Right renal cortex interstitium (tissue), 3 donors: ENCODE measurements around the gene NMNAT1. TPM values are rescaled to one million over a fixed set of nuclear protein-coding genes. Genes with fewer than 3 reads are reported as not detected.
A peak's percentile ranks its signal among the peaks of the same experiment; 100 is the strongest.
"Not testable (repeated sequence)": the region's sequence is repeated elsewhere in the genome, so short reads cannot be mapped to it uniquely, and the experiment has no call there.

ENCODE experiments used
- DNase-seq, 3 donors: peaks; one replicate each; pipeline ENCODE4 v3.0.0-alpha.2; 2013; ENCODE audit warnings: low read depth in 3 of 3, low spot score in 2 of 3
- polyA plus RNA-seq, 3 donors: library from polyadenylated mRNA; unstranded; fragments of 120-200 nt; gene quantifications; one replicate each; pipeline ENCODE4 v1.2.1, GENCODE V29; 2013; ENCODE audit not compliant: insufficient read length in 3 of 3

NMNAT1 gene
- polyA plus RNA-seq, result 10 to 100 TPM; 23.0 to 24.0 (median 23.0) TPM

DNA sequence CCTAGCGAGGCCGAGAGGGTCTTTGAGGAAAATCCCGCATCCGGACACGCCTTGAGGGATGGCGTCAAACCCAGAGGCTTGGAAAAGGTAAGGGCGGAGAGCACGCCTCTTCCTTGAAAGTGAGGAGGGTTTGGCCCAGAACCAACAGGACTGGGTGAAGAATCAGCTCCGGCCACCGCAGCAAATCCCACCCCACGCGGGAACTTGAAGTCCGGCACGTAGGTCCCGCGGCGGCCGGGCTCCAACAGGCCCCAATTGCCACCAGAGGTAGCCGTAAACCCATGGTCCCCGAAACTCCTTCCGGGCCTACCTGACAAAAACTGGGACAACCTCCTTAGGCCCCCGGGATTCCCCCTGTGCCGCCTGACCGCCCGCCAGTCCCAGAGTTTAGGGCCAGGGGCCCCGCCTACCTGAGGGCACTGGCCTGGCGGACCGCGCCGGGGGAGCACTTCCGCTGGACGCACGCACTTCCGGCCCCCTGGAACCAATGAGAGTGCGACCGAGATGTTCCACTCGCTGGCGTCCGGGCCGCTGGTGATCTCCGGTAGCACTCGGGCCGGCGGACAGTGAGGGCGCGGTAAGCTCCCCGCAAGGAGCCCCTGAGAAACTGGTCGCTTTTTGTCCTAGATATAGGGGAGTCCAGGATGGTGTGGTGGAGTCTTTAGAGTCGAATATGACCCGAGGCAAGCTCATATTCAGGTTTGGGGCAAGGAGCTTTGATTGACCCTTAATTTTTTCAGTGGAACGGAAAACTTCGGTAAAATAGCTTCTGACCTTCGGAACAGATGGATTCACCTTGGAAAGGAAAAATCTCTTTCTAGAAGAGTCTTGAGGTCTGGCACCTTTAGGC, at the start of gene NMNAT1, which contains the start of gene LZIC:
Gene NMNAT1, plus strand, starts transcription at position 537 of the 850 bp plus-strand sequence. CDS start 28,599 bp downstream, outside the sequence.
Gene LZIC, minus strand, starts transcription at position 453 of the 850 bp plus-strand sequence. CDS start 6,772 bp downstream, outside the sequence.
- peak; percentile 67 to 86 (median 77) for DNase-seq

DNA sequence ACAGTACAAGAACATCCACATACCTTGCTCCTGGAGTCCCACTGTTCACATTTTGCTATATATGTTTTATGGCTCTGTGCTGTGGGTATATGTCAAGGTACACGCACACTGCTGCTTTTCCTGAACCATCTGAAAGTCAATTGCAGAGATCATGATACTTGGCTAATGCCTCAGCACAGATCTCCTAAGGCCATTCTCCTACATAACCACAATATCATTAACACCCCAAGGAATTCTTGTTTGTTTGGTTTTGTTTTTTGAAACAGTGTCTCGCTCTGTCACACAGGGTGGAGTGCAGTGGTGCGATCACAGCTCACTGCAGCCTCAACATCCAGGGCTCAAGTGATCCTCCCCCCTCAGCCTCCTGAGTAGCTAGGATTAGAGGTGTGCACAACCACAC, 49.2 kb upstream of the NMNAT1 start:
- DNase-seq, result no peak

DNA sequence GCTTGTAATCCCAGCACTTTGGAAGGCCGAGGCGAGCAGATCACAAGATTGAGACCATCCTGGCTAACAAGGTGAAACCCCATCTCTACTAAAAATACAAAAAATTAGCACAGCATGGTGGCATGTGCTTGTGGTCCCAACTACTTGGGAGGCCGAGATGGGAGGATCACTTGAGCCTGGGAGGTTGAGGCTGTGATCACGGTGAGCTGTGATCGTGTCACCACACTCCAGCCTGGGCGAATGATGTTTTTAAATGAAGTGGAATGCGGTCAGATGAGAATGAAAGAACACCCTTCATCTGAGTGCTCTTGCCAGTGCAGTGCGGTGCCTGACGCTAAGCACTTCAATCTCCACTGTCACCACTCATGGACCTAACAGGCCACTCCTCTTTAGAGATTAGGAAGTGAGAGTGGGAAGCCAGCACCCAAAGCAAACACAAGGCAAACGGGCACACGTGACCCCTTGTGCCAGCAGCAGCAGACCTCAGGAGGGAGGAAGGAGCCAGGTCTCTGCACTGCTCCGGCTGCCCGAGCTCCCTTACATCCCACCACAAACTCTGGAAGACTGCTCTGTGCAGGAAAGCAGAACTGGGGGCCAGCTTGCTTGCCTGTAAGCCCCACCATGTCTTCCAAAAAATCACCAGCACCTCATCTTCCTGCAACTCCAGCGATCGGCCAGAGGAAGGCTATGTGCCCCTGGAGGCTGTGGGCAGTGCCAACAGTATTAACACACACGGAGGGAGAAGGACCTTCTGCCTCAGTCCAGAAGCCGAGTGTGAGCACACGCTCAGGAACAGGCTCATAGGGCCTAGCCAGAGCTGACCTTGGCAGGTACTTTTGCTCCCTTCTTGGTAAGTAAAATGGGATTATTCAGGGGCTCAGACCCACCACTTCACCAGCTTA, 42.9 kb upstream of the NMNAT1 start:
- no peak for DNase-seq

DNA sequence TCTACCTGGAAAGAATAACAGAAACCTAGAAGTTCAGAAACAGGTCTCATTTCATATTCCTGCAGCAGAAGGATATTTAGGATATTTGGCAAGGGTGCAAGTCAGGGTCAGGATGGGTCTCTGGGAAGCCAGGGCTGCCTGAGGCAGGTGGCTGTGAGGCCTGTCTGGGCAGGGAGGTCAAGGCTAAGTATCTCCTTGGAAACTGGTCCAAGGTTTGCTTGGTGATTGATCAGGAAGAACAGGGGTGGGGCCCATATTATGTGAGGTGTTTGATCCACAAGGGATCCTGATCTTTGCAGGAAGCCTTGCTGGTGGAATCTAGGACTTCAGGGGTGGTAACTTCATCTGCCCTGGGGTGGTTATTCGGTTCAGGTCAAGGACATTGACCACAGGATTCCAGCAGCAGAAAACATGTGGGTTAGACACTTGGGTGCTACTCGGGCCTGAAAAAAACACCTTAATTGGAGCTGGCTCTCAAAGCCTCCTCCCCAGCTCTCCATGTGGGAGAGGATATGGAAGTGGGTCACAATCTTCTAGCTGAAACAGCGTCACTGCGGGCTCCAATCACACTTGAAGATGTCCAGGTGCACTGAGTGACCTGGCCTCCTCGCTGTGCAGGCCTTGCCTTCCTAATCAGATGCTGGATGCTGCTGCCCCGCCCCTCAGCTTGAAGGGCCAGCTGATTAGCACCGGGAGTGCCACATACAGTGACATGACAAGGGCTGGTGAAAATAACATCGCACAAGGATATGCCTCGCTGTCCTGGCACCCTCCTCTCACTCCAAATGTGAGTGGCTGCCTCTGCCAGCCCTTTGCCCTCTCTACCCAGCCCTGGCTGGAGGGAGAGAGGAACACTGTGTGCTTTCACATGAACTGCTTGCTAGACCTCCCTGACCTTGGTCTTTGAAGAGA, 41.9 kb upstream of the NMNAT1 start:
- no peak for DNase-seq

DNA sequence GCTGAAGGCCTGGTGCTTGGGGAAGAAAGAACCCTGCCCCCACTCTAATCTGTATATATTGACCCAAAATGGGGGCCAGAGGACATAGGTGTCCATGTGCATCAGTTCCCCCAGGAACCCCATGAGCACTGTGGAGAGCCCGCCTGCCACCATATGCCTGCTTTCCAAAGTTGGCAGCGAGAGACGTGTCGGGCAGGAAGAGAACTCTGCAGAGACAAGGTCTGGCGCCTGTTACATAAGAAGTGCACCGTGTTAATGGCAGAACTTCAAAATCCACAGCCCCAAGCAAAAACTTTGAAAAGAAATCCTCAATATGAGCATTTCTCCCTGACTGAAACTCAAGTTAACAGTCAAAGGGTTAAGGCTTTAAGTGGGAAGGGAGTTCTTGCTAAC, 41.2 kb upstream of the NMNAT1 start:
- no peak for DNase-seq

DNA sequence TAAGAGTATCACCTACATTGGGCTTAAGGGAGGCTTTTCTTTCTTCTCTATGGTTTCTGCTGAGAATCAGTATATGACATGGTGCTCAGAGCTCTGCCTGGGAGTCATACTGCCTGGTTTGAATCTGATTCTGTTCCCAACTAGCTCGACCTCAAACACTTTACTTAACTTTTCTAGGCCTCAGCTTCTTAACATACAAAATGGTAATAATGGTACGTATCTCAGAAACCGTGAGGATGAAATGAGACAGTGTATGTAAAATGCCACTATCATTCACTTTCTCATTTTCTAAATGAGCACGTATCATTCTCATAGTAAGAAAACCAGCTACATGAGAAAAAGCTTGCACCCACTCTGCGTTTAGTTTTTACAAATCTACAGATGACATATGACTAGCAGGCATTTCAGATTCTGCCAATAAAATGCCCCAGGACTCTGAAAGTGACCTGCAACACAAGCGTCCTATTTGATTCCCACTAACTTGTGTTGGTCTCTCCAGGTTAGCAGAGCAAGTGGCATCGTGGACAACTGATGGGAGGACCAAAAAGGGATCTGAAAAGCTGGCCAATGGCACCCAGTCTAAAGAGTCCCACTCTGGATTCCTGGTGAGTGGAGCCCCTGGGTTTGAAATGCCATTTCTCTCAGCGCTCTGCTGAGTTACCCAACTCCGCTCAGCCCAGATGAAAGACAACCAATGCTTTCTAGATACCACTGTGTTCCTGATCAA, 39.3 kb upstream of the NMNAT1 start:
- DNase-seq, result no peak

DNA sequence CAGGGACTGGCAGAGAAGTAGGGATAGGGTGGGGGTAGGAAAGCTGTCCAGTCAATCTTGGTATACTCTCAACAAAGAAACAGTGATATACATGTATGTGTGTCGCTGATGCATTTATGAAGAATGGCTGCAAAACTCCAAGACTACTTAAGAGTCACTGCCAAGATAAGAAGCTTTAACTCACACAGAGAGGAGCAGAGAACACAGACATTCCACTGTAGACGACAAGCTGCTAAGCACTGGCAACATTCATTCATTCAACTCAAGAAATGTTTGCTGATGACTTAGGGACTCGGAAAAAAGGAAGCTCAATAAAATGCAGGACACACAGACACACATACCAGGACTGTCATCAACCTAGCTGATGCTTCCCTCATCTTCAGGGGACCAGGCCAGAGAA, 38.7 kb upstream of the NMNAT1 start:
- no peak for DNase-seq

DNA sequence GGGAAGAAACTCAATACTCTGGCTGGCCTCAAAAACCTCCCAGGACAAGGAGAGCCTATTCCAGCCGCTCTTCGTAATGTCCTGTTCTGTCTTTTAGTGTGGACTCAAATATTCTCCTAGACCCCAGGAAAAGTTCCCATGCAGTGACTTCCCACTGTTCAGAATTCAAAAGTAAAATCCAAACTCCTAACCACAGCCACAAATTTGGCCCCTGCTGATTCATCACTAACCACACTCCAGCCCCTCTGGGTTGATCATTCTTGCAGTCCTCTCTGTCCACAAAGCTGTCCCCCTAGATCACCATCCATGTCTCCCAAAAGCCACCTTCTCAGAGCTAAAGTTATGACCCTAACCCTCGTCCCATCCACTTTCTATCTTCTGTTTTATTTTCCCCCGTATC, 38.3 kb upstream of the NMNAT1 start:
- no peak for DNase-seq

DNA sequence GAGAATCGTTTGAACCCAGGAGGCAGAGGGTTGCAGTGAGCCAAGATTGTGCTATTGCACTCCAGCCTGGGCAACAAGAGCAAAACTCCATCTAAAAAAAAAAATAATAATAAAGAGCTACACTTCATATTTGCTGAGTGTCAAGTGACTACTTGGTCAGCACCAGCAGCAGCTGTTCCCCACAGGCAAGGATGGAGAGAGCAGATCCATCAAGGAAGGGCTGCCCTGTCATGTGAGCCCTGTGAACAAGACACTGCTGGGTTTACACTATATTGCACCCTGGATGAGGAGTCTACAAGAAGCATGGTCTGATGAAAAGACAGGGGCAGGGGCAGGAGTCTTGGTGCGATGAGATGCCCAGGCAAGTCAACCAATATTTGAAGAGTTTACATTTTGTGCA, 36.8 kb upstream of the NMNAT1 start:
- DNase-seq, result no peak

DNA sequence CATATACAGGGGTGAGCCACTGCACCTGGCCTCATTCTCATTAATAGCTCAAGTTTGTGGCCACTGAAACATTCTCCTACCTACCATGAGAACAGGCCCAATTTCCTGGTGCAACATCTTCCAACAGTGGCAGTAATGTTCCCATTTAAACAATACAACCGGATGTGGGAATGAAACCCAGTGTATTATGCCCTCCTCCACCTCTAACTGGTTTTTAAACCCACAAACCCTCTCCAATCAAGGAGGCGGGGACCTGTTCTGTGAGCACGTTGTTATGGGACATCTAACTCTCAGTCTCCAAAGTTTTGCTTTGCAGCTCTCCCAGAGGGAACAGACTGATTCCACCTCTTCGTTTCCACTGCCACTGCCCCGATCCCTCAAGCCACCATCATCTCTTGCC, 35.8 kb upstream of the NMNAT1 start:
- DNase-seq, result no peak

DNA sequence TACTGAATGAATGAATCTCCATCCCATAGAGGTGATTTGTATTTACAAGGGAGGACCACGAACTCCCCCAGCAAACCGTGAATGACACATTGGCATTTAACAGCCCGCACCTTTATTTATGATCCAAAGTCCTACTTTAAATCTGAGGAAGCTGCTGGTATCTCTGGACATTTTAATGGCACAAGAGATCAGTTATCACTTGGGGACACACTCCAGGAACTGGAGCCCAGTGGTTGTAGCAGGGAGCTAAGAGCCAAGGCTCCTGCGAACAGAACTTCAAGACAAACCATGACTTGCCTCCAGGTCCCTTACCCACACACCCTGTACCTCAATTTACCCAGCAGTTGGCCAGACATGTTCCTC, 34.4 kb upstream of the NMNAT1 start:
- no peak for DNase-seq

DNA sequence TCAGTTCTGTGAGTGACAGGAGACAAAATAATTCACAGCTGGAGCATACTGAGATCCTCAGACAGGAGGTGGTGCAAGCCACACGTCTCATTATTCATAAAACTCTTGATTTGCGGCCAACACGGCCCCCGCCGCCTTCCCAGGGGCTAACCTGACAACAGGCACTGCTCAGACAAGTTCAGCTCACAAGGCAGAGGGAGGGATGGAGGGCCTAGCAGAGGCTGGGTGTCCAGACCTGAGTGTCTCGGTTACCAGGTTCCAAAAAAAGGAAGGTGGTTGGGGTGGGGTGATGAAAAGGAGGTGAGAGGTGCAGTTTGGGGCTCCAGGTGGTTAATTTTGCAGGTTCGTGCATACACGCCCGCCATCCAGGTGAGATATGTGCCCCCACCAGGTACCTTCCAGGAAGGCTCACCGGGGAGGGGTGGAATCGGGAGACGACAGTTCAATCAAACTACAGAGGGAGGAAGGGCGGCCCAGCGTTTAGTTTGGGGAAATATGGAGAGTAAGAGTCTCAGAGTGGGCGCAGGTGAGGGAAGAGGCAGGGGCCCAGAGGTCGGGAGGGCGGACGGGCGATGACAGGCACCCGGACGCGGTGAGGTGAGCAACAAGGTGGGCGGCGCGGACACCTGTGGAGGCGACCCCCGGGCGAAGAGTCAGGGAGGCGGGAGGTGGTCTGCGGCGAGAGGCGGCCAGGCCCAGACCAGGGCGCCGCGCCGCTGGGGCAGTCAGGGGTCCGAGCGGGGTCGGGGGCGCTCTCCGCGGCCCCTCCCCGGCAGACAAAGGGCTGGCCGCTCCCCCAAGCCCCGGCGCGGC, 33.8 kb upstream of the NMNAT1 start:
- DNase-seq, result no peak

DNA sequence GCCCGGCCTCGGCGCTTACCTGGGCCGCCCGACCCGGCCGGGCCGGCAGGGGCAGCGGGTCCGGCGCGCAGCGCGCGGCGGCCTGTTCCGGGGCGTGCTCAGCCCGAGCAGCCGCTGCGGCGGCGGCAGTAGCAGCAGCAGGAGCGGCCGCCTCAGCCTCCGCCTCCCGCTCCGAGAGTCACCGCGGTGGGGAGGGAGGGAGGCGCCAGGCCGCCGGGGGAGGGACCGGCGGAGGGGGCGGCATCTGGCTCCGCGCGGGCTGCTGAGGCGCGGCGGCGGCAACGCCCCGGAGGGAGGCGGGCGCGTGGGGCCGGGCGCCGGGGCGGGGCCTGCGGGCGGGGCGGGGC, 33.2 kb upstream of the NMNAT1 start, which contains the start of gene CTNNBIP1:
Gene CTNNBIP1, minus strand, starts transcription at position 194 of the 347 bp plus-strand sequence. CDS start 38,205 bp downstream, outside the sequence.
- no peak for DNase-seq

DNA sequence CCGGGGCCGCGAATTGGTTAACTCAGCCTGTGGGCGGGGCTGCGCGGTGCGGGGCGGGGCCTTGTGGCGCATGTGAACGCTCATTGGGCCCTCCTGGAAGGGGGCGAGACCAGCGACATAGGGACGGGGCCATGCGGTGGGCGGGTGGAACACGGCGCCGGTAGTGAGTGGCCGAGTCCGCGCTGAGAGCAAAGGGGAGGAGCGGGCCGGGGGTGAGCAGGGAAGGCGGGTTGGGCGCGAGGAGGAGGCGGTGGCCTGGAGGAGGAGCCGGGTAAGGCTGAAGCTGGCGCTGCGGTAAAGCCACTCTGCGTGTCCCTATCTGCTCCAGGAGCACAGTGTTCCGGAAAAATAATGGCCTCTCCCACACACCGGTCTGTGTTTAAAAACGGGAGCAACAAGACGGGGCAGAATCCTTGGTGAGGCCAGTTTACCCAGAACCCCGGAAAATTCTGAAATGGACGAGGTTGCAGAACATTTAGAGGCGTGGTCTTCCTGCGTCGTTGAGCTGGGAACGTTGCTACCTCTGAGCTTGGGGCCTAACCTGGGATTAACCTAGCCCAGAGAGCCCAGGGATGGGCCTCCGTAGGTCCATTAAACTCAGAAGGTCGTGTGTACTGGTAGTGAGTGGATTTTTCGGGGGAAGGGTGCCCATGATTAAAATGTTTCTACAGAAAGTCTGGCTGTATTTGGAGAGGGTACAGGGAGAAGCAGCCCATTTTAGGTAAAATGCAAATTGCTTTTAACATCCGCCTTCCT, 32.7 kb upstream of the NMNAT1 start:
- peak; percentile 89 to 96 (median 94) for DNase-seq

DNA sequence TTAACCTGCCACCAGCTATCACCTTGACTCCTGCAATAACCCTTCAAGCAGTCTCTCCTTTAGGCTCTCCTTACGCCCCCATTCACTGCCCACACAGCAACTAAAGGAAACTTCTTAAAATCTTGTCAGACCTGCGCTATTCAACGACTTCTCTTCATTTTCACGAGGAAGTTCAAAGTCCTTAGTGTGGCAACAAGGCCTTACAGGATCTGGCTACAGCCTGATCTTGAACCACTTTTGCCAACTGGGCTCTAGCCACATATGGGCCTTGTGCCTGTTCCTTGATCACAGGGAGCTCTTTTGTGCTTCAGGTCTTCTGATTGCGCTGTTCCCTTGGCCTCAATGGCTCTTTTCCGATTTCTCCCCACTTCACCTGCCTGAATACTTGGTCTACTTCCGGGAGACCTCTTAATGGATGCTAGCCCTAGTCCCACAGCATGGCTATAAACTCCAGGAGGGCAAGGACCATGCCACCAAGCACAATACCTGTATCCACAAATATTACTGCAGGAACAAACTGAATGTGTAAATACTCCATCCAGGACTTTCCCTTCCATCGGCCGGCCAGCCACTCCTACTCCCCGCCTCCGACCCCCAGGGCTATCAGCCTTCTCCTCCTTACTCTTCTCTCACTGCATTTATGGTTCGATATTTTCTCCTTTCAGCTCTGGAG, 30.9 kb upstream of the NMNAT1 start:
- no peak for DNase-seq

DNA sequence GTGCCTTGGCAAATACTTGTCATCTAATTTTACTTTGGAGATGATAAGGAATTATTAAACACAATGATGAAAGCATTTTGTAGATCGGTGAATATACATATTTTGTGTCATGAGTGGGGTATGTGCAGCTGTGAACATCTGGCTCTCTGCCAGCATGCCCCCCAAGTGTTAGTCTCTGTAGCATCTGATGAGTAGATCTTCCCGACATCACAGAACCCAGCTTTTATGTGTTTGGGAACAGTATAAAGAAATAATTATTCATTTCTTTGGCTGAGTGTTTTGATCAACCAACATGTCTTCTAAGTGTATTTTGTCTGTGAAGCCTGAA, 28.7 kb upstream of the NMNAT1 start:
- no peak for DNase-seq

DNA sequence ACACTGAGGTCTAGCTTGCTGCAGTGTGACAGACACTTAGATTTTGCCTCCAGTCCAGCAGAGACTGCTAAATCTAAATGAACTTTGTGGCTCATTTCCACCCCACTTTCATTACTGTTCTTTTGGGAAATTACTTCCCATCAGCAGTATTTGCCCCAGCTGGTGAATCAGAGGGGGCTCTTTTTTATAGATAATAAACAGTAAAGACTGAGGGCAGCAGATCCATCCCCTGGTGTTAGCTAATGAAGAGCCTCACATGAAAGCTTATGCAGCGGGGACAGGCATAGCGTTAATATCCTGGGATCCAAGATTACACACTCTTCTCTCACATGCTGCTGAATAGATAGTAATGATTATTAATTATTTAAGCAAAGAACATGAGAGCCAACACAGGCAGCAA, 26.8 kb upstream of the NMNAT1 start:
- DNase-seq, result no peak

DNA sequence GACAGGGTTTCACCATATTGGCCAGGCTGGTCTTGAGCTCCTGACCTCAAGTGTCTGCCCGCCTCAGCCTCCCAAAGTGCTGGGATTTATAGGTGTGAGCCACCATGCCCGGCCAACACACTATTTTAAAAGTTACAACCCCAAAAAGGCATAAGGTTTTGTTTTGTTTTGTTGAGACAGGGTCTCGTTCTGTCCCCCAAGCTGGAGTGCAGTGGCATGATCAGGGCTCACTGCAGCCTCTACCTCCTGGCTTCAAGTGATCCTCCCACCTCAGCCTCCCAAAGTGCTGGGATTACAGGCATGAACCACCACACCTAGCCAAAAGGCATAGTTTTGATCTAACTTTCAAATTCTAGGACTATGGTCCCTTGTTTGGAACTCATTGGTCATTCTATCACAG, 25.8 kb upstream of the NMNAT1 start:
- DNase-seq, result not testable (repeated sequence)
